ENCODE data around the gene FCGR1A.
"Not testable (repeated sequence)": the region's sequence is repeated elsewhere in the genome, so short reads cannot be mapped to it uniquely, and the experiment has no call there.

DNA sequence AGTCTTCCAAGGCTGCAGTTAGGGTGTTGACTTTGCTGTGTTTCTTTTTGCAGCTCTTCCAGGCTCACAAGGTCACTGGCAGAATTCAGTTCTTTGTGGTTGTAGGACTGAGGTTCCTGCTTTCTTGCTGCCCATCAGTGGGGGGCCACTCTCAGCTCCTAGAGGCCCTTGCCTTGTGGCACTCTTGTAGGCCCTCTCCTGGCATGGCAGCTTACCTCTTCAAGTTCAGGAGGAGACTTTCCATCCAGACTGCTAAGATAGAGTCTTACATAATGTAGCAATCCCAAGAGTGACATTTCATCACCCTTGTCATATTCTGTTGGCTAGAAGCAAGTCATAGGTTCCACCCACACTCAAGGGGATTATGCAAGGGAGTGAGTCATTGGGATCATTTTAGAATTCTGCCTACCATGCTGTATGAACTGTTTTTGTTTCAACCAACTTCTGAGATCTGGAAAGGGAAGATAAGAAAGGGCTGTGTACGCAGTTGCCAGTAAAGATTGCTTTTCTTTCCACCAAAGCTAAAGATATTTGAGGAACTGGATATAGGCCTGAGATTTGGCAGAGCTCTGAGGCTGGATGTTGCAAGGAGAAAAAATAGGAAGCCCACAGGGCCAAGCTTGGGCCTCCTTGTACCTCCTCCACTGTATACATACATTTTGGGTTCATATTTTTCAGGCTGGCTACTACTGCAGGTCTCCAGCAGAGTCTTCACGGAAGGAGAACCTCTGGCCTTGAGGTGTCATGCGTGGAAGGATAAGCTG, 5.4 kb downstream of the FCGR1A start:
- TF ChIP-seq POLR2A, POLR2AphosphoS5 (IDR thresholded peaks at IDR 0.05; ENCODE audit: low read depth, low read length): not testable (repeated sequence)
